C4-2B (cell line): ENCODE results near the gene SLC25A21.

ENCODE experiments used
- CTCF ChIP-seq: fragments of 450-650 bp; conservative IDR thresholded peaks from 2 replicates; pipeline ENCODE4 v1.5.1; 2017; ENCODE audit warnings: mild to moderate bottlenecking
- ZFX ChIP-seq: fragments of 450-650 bp; IDR thresholded peaks from 2 replicates; pipeline ENCODE4 v1.6.1; 2017

GRCh38 chr14:37165794-37166193, 6.6 kb downstream of the SLC25A21 start:
- no peak for TF ChIP-seq CTCF
- no peak for TF ChIP-seq ZFX
